Activated CD8-positive, alpha-beta memory T cell treated with anti-CD3 and anti-CD28 coated beads for 36 hours (primary cell): Measurements from ENCODE around the gene TOR3A. TPM values are rescaled to one million over a fixed set of nuclear protein-coding genes. Genes with fewer than 3 reads are reported as not detected.
"Not testable (repeated sequence)": the region's sequence is repeated elsewhere in the genome, so short reads cannot be mapped to it uniquely, and the experiment has no call there.

ENCODE experiments used
- CTCF ChIA-PET: fragments of 350-600 bp; sonication (Branson Sonifier 250); formaldehyde crosslinking; loops from one replicate; lab custom pipeline; 2021; ENCODE audit warnings: antibody characterized with exemption; lab: Charles Lee
- POLR2A ChIA-PET: fragments of 350-600 bp; sonication (Branson Sonifier 250); formaldehyde crosslinking; loops from one replicate; lab custom pipeline; 2021; ENCODE audit warnings: antibody characterized with exemption; lab: Charles Lee
- total RNA-seq, 2 experiments: library from RNA; stranded (reverse); gene quantifications; one replicate each; pipeline ENCODE4 v1.2.3, GENCODE V29; 2021

TOR3A gene
- total RNA-seq, 2 experiments from 2014 or later = 50.3 to 50.9 TPM

DNA sequence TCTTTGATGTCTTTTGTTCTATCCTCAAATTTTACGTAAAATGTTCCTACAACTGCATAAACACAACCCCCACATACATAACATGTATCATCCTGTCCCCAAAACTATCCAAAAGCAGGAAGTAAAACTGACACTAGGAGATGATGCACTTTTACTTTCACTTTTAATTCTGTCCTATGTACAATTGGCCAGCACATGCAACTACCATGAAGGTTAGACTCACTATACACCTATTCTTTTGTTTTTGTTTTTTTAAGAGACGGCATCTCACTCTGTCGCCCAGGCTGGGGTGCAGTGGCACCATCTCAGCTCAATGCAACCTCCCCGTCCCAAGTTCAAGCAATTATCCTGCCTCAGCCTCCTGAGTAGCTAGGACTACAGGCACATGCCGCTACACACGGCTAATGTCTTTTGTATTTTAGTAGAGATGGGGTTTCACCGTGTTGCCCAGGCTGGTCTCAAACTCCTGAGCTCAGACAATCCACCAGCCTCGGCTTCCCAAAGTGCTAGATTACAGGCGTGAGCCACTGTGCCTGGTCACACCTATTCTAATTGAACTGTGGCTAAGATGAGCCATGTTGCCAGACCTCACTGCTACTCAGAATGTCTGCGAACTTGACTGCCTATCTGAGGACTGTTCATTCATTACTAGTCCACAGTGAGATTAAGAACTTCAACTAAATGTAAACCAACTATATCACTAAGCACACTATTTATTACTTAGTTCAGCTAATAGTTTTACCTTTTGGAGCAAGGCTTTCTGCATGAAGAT, 48.0 kb downstream of the TOR3A start:
- CTCF ChIA-PET = interaction anchor here (1.0 kb wide), 1 partner anchor 133 kb away, joined by 5 read pairs; no protein-coding TSS in a partner anchor
- POLR2A ChIA-PET = interaction anchor here (0.9 kb wide), 1 partner anchor 187 kb away, joined by 8 read pairs; no protein-coding TSS in a partner anchor

GRCh38 chr1:179135168-179135567, 53.3 kb downstream of the TOR3A start:
- POLR2A ChIA-PET, CTCF ChIA-PET: not testable (repeated sequence)

- CTCF ChIA-PET, POLR2A ChIA-PET: not testable (repeated sequence)
Measured at GRCh38 chr1:179135707-179136106, 53.8 kb downstream of the TOR3A start.

- CTCF ChIA-PET = no interaction called here
- POLR2A ChIA-PET = no interaction called here
Measured at GRCh38 chr1:179137617-179138255, 55.9 kb downstream of the TOR3A start.

- CTCF ChIA-PET, POLR2A ChIA-PET: not testable (repeated sequence)
Measured at GRCh38 chr1:179138755-179139154, 56.9 kb downstream of the TOR3A start.

DNA sequence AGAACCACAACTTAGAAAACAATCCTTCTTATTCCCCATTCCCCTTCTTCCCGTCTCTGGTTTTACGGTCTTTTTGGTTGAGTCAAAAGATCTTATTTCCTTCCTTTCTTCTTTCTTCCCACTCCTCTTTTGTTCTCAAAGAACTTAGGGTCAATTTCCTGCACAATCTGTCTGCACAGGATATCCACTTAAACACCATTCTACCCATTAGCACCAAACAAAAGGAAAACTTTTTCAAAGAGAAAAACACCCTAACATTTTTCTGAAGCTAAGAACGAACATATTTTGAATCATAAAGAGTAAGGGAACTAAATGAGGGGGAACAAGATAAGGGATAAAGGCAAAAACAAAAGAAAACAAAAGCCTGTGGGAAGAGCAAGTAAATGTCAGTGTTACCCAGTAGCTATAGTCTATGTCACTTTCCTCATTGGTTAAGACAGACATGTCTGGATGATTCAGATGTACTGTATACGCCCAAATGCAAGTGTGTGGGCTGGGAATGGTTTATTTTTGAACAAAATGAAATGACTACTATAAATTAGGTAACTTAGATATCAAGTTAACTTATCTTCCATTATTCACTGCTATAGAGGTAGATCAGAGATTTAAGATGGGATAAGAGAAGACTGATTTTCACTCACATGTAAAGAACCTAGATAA, 59.9 kb downstream of the TOR3A start:
- ChIA-PET CTCF (interaction anchor here (0.5 kb wide), 1 partner anchor 104 kb away, joined by 3 read pairs; no protein-coding TSS in a partner anchor), POLR2A (no interaction called here)

DNA sequence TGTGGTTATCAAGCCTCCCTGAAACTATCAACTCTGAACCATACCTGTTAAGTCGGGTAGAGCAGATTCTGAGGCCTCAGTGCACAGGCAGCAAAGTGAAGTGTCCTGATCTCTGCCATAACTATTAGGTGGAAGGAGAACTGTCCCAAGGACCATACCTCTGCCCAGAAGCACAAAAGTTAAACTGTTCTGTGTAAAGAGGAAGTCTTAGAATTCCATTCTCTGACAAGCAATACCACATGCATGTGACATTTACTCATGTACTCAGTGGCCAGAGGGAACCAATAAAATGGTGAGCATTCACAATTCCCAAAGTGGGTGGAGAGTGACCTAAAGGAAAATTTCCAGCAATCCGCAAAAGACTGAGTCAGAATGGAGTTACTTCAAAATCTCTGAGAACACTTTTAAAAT, 61.0 kb downstream of the TOR3A start:
- ChIA-PET CTCF (no interaction called here), POLR2A (no interaction called here)

DNA sequence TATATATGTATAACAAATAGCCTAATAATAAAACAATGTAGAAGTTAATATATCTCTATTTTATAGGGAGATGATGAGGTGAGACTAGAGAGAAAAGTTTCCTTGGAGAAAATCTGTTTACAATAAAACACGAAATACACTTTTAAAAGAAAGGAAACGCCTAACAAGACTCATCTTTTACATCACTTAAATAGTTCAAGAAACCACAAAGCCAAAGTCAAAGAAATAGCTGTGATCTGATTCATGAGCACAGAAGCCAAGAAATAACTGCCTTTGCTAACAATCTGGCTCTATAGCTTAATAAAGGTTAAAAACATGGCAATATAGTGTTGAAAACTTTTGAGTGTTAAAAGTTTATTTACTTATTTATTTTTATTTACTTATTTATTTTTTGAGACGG, 61.5 kb downstream of the TOR3A start:
- CTCF ChIA-PET = no interaction called here
- POLR2A ChIA-PET = no interaction called here

DNA sequence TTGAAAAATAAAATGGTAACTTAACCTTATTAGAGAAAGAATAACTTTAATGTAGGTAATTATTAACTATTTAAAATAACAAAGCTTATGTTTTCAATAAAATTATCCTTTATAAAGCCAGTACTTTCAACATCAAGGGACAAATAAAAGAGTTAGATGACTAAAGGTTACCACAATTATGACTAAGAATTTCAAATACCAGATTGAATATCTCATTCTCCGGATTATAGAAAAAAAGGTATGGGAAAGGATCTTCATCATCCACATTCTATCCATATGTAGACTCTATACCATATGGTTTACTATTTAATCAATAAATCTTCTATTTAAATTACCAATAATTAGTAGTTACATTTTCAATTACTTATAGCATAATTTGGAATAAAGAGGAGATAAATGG, 62.8 kb downstream of the TOR3A start:
- POLR2A ChIA-PET = no interaction called here
- CTCF ChIA-PET = no interaction called here

DNA sequence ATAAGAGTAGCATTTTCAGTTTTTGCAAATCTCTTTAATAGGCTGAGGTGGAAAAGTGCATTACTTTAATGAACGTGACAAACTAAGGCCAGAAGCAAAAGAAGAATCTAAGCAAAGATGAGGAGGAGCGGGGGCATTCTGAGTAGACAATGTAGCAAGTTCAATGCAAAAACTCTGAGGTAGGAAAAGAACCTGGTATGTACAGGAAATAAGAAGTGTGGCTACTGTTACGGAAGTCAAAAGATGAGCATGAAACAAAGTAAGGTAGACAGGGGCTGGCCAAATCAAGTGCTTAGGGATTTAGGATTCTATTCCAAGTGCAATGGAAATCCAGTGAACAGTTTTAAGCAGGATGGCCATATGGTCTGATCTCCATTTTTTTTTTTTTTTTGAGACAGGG, 63.7 kb downstream of the TOR3A start:
- ChIA-PET POLR2A (interaction anchor here (0.5 kb wide), 1 partner anchor 24 kb away, joined by 3 read pairs; no protein-coding TSS in a partner anchor), CTCF (no interaction called here)

Other genes starting within 250 kb of the TOR3A start
- gene ANGPTL1, start 211.0 kb upstream of the TOR3A start, total RNA-seq = not detected
- 10 to 100 TPM; 41.7 to 43.3 TPM for gene FAM20B, start 56.2 kb upstream of the TOR3A start, total RNA-seq
- gene ABL2, start 147.6 kb downstream of the TOR3A start, total RNA-seq = 1 to 10 TPM; 7.8 to 7.9 TPM
- 10 to 100 TPM; 77.2 to 83.4 TPM for gene SOAT1, start 211.7 kb downstream of the TOR3A start, total RNA-seq